Cardiac fibroblast (primary cell): ENCODE results near the gene UTS2.
A peak's percentile ranks its signal among the peaks of the same experiment; 100 is the strongest.

Source experiments
- DNase-seq, 2 donors: peaks; one replicate each; pipeline versions ENCODE4 v3.0.0 to v3.0.0-alpha.2; 2010; ENCODE audit warnings: low read depth in 2 of 2
- H3K4me3 ChIP-seq, 2 donors: replicated peaks in 1 of 2; 1 replicate in 1 of 2; 2 replicates in 1 of 2; pipeline ENCODE4 v1.5.1; 2011; ENCODE audit warnings: low read depth in 2 of 2, low read length in 2 of 2, mild to moderate bottlenecking in 2 of 2, moderate library complexity in 1 of 2
- CTCF ChIP-seq: IDR thresholded peaks from one replicate; pipeline ENCODE4 v1.5.1; 2011; ENCODE audit warnings: low read depth, mild to moderate bottlenecking, low read length, inconsistent platforms

UTS2 gene

GRCh38 chr1:7842517-7842916 lies 10.3 kb downstream of the UTS2 start:
- DNase-seq, result no peak
- H3K4me3 ChIP-seq, result no peak overlapping the region
- no peak for TF ChIP-seq CTCF

GRCh38 chr1:7839526-7839925 lies 13.3 kb downstream of the UTS2 start:
- no peak for DNase-seq
- no peak overlapping the region for H3K4me3 ChIP-seq
- no peak for TF ChIP-seq CTCF

- no peak for TF ChIP-seq CTCF
- H3K4me3 ChIP-seq, result no peak overlapping the region
- DNase-seq, result no peak
These were observed 14.2 kb downstream of the UTS2 start for GRCh38 chr1:7838714-7839113.

- peak in 1 of 2 donors; percentile 3 for DNase-seq
- no peak overlapping the region for H3K4me3 ChIP-seq
- no peak for TF ChIP-seq CTCF
These were observed 19.8 kb downstream of the UTS2 start for GRCh38 chr1:7833035-7833434.

- no peak for TF ChIP-seq CTCF
These were observed 21.4 kb downstream of the UTS2 start for GRCh38 chr1:7831458-7831857.

GRCh38 chr1:7827126-7827955 lies 25.5 kb downstream of the UTS2 start:
- peak in 1 of 2 donors; percentile 6 for DNase-seq
- TF ChIP-seq CTCF, result no peak
- peak overlapping the region; percentile 12 to 32 for H3K4me3 ChIP-seq

More at GRCh38 chr1:7831458-7831857, 21.4 kb downstream of the UTS2 start:
- peak in 1 of 2 donors; percentile 3 for DNase-seq
- H3K4me3 ChIP-seq, result no peak overlapping the region
